DMS53 treated with DMSO at 0.1 percent for 48 hours (cell line): ENCODE results near the gene C9orf57.
"Not testable (repeated sequence)": the region's sequence is repeated elsewhere in the genome, so short reads cannot be mapped to it uniquely, and the experiment has no call there.

Experiments
- DNase-seq: peaks from one replicate; lab custom pipeline; 2025; ENCODE audit not compliant: unreplicated experiment; lab: John Stamatoyannopoulos, UW

The C9orf57 gene

GRCh38 chr9:72060513-72060912 is at the start of gene C9orf57:
Gene C9orf57, minus strand, starts transcription at chr9:72060613. Its CDS starts 1,282 bp downstream, at chr9:72059331.
- DNase-seq: no peak

GRCh38 chr9:72102520-72102919 is 42.1 kb upstream of the C9orf57 start:
- DNase-seq: no peak

- DNase-seq: not testable (repeated sequence)
Observed at GRCh38 chr9:72095520-72095919, 35.1 kb upstream of the C9orf57 start.

- DNase-seq: no peak
Observed at GRCh38 chr9:72092820-72093219, 32.4 kb upstream of the C9orf57 start.

GRCh38 chr9:72089451-72090130 is 29.2 kb upstream of the C9orf57 start:
- DNase-seq: no peak

- DNase-seq: no peak
Observed at GRCh38 chr9:72082536-72082935, 22.1 kb upstream of the C9orf57 start.

GRCh38 chr9:72074666-72075065 is 14.3 kb upstream of the C9orf57 start:
- DNase-seq: not testable (repeated sequence)

- DNase-seq: no peak
Observed at GRCh38 chr9:72065076-72065475, 4.7 kb upstream of the C9orf57 start.

- DNase-seq: no peak
Observed at GRCh38 chr9:72052122-72052521, 8.3 kb downstream of the C9orf57 start.

- DNase-seq: no peak
Observed at GRCh38 chr9:72048850-72049249, 11.6 kb downstream of the C9orf57 start.

GRCh38 chr9:72046630-72047456 is 13.6 kb downstream of the C9orf57 start:
- no peak for DNase-seq

- DNase-seq: no peak
Observed at GRCh38 chr9:72044095-72044494, 16.3 kb downstream of the C9orf57 start.

- DNase-seq: no peak
Observed at GRCh38 chr9:72043576-72043975, 16.8 kb downstream of the C9orf57 start.

GRCh38 chr9:72042928-72043327 is 17.5 kb downstream of the C9orf57 start:
- no peak for DNase-seq

- DNase-seq: no peak
Observed at GRCh38 chr9:72041775-72042194, 18.6 kb downstream of the C9orf57 start.

GRCh38 chr9:72041369-72041768 is 19.0 kb downstream of the C9orf57 start:
- DNase-seq: no peak

GRCh38 chr9:72039532-72039931 is 20.9 kb downstream of the C9orf57 start:
- DNase-seq: no peak

- peak; percentile 51 for DNase-seq
Observed at GRCh38 chr9:72038890-72039410, 21.5 kb downstream of the C9orf57 start.

GRCh38 chr9:72038408-72038807 is 22.0 kb downstream of the C9orf57 start:
- DNase-seq: no peak

GRCh38 chr9:72037571-72037970 is 22.8 kb downstream of the C9orf57 start:
- DNase-seq: no peak

- no peak for DNase-seq
Observed at GRCh38 chr9:72030767-72031166, 29.6 kb downstream of the C9orf57 start.

GRCh38 chr9:72029986-72030385 is 30.4 kb downstream of the C9orf57 start:
- no peak for DNase-seq
